ENCODE data around the gene ELOVL2.

Gene ELOVL2

GRCh38 chr6:11058406-11058805 lies 14.3 kb upstream of the ELOVL2 start:
- no peak overlapping the region for H3K4me3 ChIP-seq (ENCODE audit: low read depth, low read length)

- no peak overlapping the region for H3K4me3 ChIP-seq (ENCODE audit: low read depth, low read length)
Measured at GRCh38 chr6:11056871-11057270, 12.8 kb upstream of the ELOVL2 start.

- H3K4me3 ChIP-seq (ENCODE audit: low read depth, low read length) = no peak overlapping the region
Measured at GRCh38 chr6:11055127-11055627, 11.1 kb upstream of the ELOVL2 start.

- H3K4me3 ChIP-seq (ENCODE audit: low read depth, low read length) = no peak overlapping the region
Measured at GRCh38 chr6:11054722-11055121, 10.6 kb upstream of the ELOVL2 start.

GRCh38 chr6:11053307-11053706 lies 9.2 kb upstream of the ELOVL2 start:
- H3K4me3 ChIP-seq (ENCODE audit: low read depth, low read length) = no peak overlapping the region

- no peak overlapping the region for H3K4me3 ChIP-seq (ENCODE audit: low read depth, low read length)
Measured at GRCh38 chr6:11050731-11051130, 6.6 kb upstream of the ELOVL2 start.

- peak overlapping the region; percentile 53 for H3K4me3 ChIP-seq (ENCODE audit: low read depth, low read length)
Measured at GRCh38 chr6:11044712-11045167, 635 bp upstream of the ELOVL2 start.

GRCh38 chr6:11043378-11043960 lies 636 bp downstream of the ELOVL2 start:
- H3K4me3 ChIP-seq (ENCODE audit: low read depth, low read length) = peak overlapping the region; percentile 53

GRCh38 chr6:11042750-11043377 lies 1.2 kb downstream of the ELOVL2 start:
- H3K4me3 ChIP-seq (ENCODE audit: low read depth, low read length) = no peak overlapping the region

- H3K4me3 ChIP-seq (ENCODE audit: low read depth, low read length) = no peak overlapping the region
Measured at GRCh38 chr6:11042025-11042749, 1.9 kb downstream of the ELOVL2 start.

- H3K4me3 ChIP-seq (ENCODE audit: low read depth, low read length) = no peak overlapping the region
Measured at GRCh38 chr6:11040134-11040533, 4.0 kb downstream of the ELOVL2 start.

- H3K4me3 ChIP-seq (ENCODE audit: low read depth, low read length) = no peak overlapping the region
Measured at GRCh38 chr6:11039040-11039439, 5.1 kb downstream of the ELOVL2 start.

- H3K4me3 ChIP-seq (ENCODE audit: low read depth, low read length) = no peak overlapping the region
Measured at GRCh38 chr6:11036977-11037430, 7.1 kb downstream of the ELOVL2 start.

- no peak overlapping the region for H3K4me3 ChIP-seq (ENCODE audit: low read depth, low read length)
Measured at GRCh38 chr6:11036351-11036740, 7.8 kb downstream of the ELOVL2 start.

GRCh38 chr6:11035616-11036350 lies 8.3 kb downstream of the ELOVL2 start:
- no peak overlapping the region for H3K4me3 ChIP-seq (ENCODE audit: low read depth, low read length)

- no peak overlapping the region for H3K4me3 ChIP-seq (ENCODE audit: low read depth, low read length)
Measured at GRCh38 chr6:11033825-11034224, 10.3 kb downstream of the ELOVL2 start.

GRCh38 chr6:11030904-11031303 lies 13.2 kb downstream of the ELOVL2 start:
- H3K4me3 ChIP-seq (ENCODE audit: low read depth, low read length) = no peak overlapping the region

- H3K4me3 ChIP-seq (ENCODE audit: low read depth, low read length) = no peak overlapping the region
Measured at GRCh38 chr6:11028959-11029358, 15.1 kb downstream of the ELOVL2 start.

GRCh38 chr6:11027565-11028110 lies 16.5 kb downstream of the ELOVL2 start:
- no peak overlapping the region for H3K4me3 ChIP-seq (ENCODE audit: low read depth, low read length)

- no peak overlapping the region for H3K4me3 ChIP-seq (ENCODE audit: low read depth, low read length)
Measured at GRCh38 chr6:11025921-11026635, 18.0 kb downstream of the ELOVL2 start.

Measured in iPS-11a (cell line).